Type B pancreatic cell (in vitro differentiated cells): ENCODE measurements around the gene SLC7A4. TPM values are rescaled to one million over a fixed set of nuclear protein-coding genes. Genes with fewer than 3 reads are reported as not detected.

Source experiments
- DNase-seq: peaks from one replicate; pipeline ENCODE4 v3.0.0; 2021; ENCODE audit warnings: mixed read lengths; ENCODE audit not compliant: unreplicated experiment; ENCODE audit errors: extremely low spot score
- H3K27ac Mint-ChIP-seq: 2 replicates; pipeline ENCODE4 v1.8.0; 2021; ENCODE audit warnings: mild to moderate bottlenecking, mixed read lengths
- H3K27me3 Mint-ChIP-seq: 2 replicates; pipeline ENCODE4 v1.8.0; 2021; ENCODE audit warnings: mixed read lengths
- H3K36me3 Mint-ChIP-seq: 2 replicates; pipeline ENCODE4 v1.8.0; 2021; ENCODE audit warnings: mixed read lengths
- H3K4me1 Mint-ChIP-seq: one replicate; pipeline ENCODE4 v1.8.0; 2021; ENCODE audit warnings: mixed read lengths; ENCODE audit not compliant: unreplicated experiment
- H3K4me3 Mint-ChIP-seq: 2 replicates; pipeline ENCODE4 v1.8.0; 2021; ENCODE audit warnings: mild to moderate bottlenecking, mixed read lengths
- H3K9me3 Mint-ChIP-seq: 2 replicates; pipeline ENCODE4 v1.8.0; 2021; ENCODE audit warnings: mixed read lengths
- CTCF ChIP-seq: fragments of 200-600 bp; sonication (generic); conservative IDR thresholded peaks from 2 replicates; pipeline ENCODE4 v1.5.0; 2021; ENCODE audit warnings: antibody characterized with exemption, mild to moderate bottlenecking
- total RNA-seq: library from RNA; stranded (reverse); gene quantifications from 2 replicates; pipeline ENCODE4 v1.2.1, GENCODE V29; 2021; ENCODE audit warnings: low replicate concordance

The SLC7A4 gene
- total RNA-seq, 1 donor from 2014 or later = 3.3 TPM

GRCh38 chr22:21038405-21038804, 6.0 kb upstream of the SLC7A4 start:
- no peaks in the 10 kb centered on the region for H3K9me3 Mint-ChIP-seq

GRCh38 chr22:21034989-21035388, 2.6 kb upstream of the SLC7A4 start:
- Mint-ChIP-seq H3K36me3 (no peaks in the 10 kb centered on the region), H3K27me3 (peaks cover 8% of the 10 kb centered on the region), H3K9me3 (no peaks in the 10 kb centered on the region), H3K27ac (no peak overlapping the region), H3K4me3 (no peak overlapping the region), H3K4me1 (peaks cover 4% of the 10 kb centered on the region)
- no peak for DNase-seq
- no peak for TF ChIP-seq CTCF

More at GRCh38 chr22:21038405-21038804, 6.0 kb upstream of the SLC7A4 start:
- DNase-seq = no peak
- TF ChIP-seq CTCF = no peak
- Mint-ChIP-seq H3K36me3 (no peaks in the 10 kb centered on the region), H3K27ac (no peak overlapping the region), H3K4me1 (peaks cover 8% of the 10 kb centered on the region), H3K4me3 (no peak overlapping the region), H3K27me3 (no peaks in the 10 kb centered on the region)

GRCh38 chr22:21033895-21034294, 1.5 kb upstream of the SLC7A4 start:
- no peaks in the 10 kb centered on the region for H3K9me3 Mint-ChIP-seq
- peaks cover 11% of the 10 kb centered on the region for H3K4me1 Mint-ChIP-seq
- peaks cover 8% of the 10 kb centered on the region for H3K27me3 Mint-ChIP-seq
- TF ChIP-seq CTCF = no peak
- H3K4me3 Mint-ChIP-seq = no peak overlapping the region
- DNase-seq = no peak
- no peaks in the 10 kb centered on the region for H3K36me3 Mint-ChIP-seq
- H3K27ac Mint-ChIP-seq = peak overlapping the region; percentile 13

- Mint-ChIP-seq H3K9me3 (no peaks in the 10 kb centered on the region), H3K27ac (peak overlapping the region; percentile 31), H3K36me3 (no peaks in the 10 kb centered on the region), H3K4me3 (peak overlapping the region; percentile 71), H3K27me3 (peaks cover 8% of the 10 kb centered on the region), H3K4me1 (peaks cover 7% of the 10 kb centered on the region)
- TF ChIP-seq CTCF = no peak
- no peak for DNase-seq
These were observed 717 bp upstream of the SLC7A4 start for GRCh38 chr22:21032868-21033688.

GRCh38 chr22:21031545-21032036, 770 bp downstream of the SLC7A4 start:
- Mint-ChIP-seq H3K36me3 (no peaks in the 10 kb centered on the region), H3K4me3 (peak overlapping the region; percentile 52), H3K9me3 (no peaks in the 10 kb centered on the region), H3K27ac (no peak overlapping the region), H3K4me1 (peaks cover 7% of the 10 kb centered on the region), H3K27me3 (peaks cover 8% of the 10 kb centered on the region)
- no peak for TF ChIP-seq CTCF
- DNase-seq = no peak
